Endometrial microvascular endothelial cells (primary cell): ENCODE data around the gene MBNL3. TPM values are rescaled to one million over a fixed set of nuclear protein-coding genes. Genes with fewer than 3 reads are reported as not detected.

Source experiments
- in situ Hi-C: cut with HindIII; loops from 2 replicates; pipeline ENCODE4 v1.10.0; 2017; ENCODE audit warnings: low sequenced_read_pairs, low pct_unique_long_range_greater_than_20kb; ENCODE audit errors: inconsistent ontology term
- total RNA-seq: library from RNA; depleted of rRNA; stranded (reverse); fragments of >200 nt; gene quantifications from one replicate; pipeline ENCODE4 v1.2.3, GENCODE V29; 2015; ENCODE audit errors: inconsistent ontology term

Gene MBNL3
- total RNA-seq, 1 donor from 2014 or later = 2.2 TPM

- in situ Hi-C loops = no loop called here
Measured at GRCh38 chrX:132428896-132429295, 59.9 kb downstream of the MBNL3 start.

- in situ Hi-C loops = no loop called here
Measured at GRCh38 chrX:132426695-132427281, 62.0 kb downstream of the MBNL3 start.

GRCh38 chrX:132425744-132426318 is 63.0 kb downstream of the MBNL3 start:
- in situ Hi-C loops = no loop called here

- in situ Hi-C loops = no loop called here
Measured at GRCh38 chrX:132423323-132423722, 65.5 kb downstream of the MBNL3 start.

GRCh38 chrX:132415012-132415411 is 73.8 kb downstream of the MBNL3 start:
- in situ Hi-C loops = no loop called here

- in situ Hi-C loops = no loop called here
Measured at GRCh38 chrX:132414404-132414803, 74.4 kb downstream of the MBNL3 start.

GRCh38 chrX:132413459-132413858 is 75.4 kb downstream of the MBNL3 start:
- in situ Hi-C loops = no loop called here

- in situ Hi-C loops = no loop called here
Measured at GRCh38 chrX:132412208-132412607, 76.6 kb downstream of the MBNL3 start.

- in situ Hi-C loops = no loop called here
Measured at GRCh38 chrX:132411310-132411977, 77.4 kb downstream of the MBNL3 start.

GRCh38 chrX:132409780-132410556 is 78.9 kb downstream of the MBNL3 start:
- in situ Hi-C loops = no loop called here

GRCh38 chrX:132407691-132408090 is 81.1 kb downstream of the MBNL3 start:
- in situ Hi-C loops = no loop called here

- in situ Hi-C loops = no loop called here
Measured at GRCh38 chrX:132406106-132406505, 82.7 kb downstream of the MBNL3 start.

GRCh38 chrX:132404266-132404665 is 84.6 kb downstream of the MBNL3 start:
- in situ Hi-C loops = no loop called here

- in situ Hi-C loops = no loop called here
Measured at GRCh38 chrX:132401935-132402334, 86.9 kb downstream of the MBNL3 start.

- in situ Hi-C loops = no loop called here
Measured at GRCh38 chrX:132400706-132401105, 88.1 kb downstream of the MBNL3 start.

GRCh38 chrX:132395645-132396044 is 93.2 kb downstream of the MBNL3 start:
- in situ Hi-C loops = no loop called here

GRCh38 chrX:132395026-132395425 is 93.8 kb downstream of the MBNL3 start:
- in situ Hi-C loops = no loop called here

- in situ Hi-C loops = no loop called here
Measured at GRCh38 chrX:132394591-132394990, 94.2 kb downstream of the MBNL3 start.

- in situ Hi-C loops = no loop called here
Measured at GRCh38 chrX:132393992-132394391, 94.8 kb downstream of the MBNL3 start.

- in situ Hi-C loops = no loop called here
Measured at GRCh38 chrX:132393485-132393884, 95.4 kb downstream of the MBNL3 start.
